Heart right ventricle (tissue), 16 donors: ENCODE measurements around the gene ATG2B. TPM values are rescaled to one million over a fixed set of nuclear protein-coding genes. Genes with fewer than 3 reads are reported as not detected.
A peak's percentile ranks its signal among the peaks of the same experiment; 100 is the strongest.

ENCODE experiments used
- ATAC-seq, 8 donors: fragments of 200-7000 bp; cut with Tn5 transposase; one replicate each; pipeline ENCODE4 v1.9.1; 2020; ENCODE audit warnings: mild to moderate bottlenecking in 8 of 8, moderate library complexity in 8 of 8, moderate number of reproducible peaks in 1 of 8
- DNase-seq, 2 donors: peaks; one replicate each; pipeline ENCODE4 v3.0.0-alpha.2; 2020
- H3K27ac ChIP-seq, 10 donors: fragments of 200-600 bp; sonication (generic) in 2 of 10; one replicate each; pipeline versions ENCODE4 v1.5.0 to v1.8.0; 2020 to 2022; ENCODE audit warnings: mild to moderate bottlenecking in 3 of 10
- H3K27me3 ChIP-seq, 7 donors: fragments of 200-600 bp; one replicate each; pipeline ENCODE4 v1.8.0; 2021 to 2022; ENCODE audit warnings: mild to moderate bottlenecking in 2 of 7
- H3K36me3 ChIP-seq, 9 donors: fragments of 200-600 bp; sonication (generic) in 1 of 9; one replicate each; pipeline versions ENCODE4 v1.5.0 to v1.8.0; 2020 to 2022; ENCODE audit warnings: mild to moderate bottlenecking in 2 of 9
- H3K4me1 ChIP-seq, 9 donors: fragments of 200-600 bp; sonication (generic) in 1 of 9; one replicate each; pipeline versions ENCODE4 v1.5.0 to v1.8.0; 2020 to 2022; ENCODE audit warnings: mild to moderate bottlenecking in 4 of 9
- H3K4me3 ChIP-seq, 10 donors: fragments of 200-600 bp; sonication (generic) in 2 of 10; one replicate each; pipeline versions ENCODE4 v1.5.0 to v1.8.0; 2020 to 2022; ENCODE audit warnings: mild to moderate bottlenecking in 7 of 10, moderate library complexity in 2 of 10
- H3K9me3 ChIP-seq, 11 donors: fragments of 200-600 bp in 10 of 11; sonication (generic) in 2 of 11; one replicate each; pipeline versions ENCODE4 v1.5.0 to v1.8.0; 2013 to 2022; ENCODE audit warnings: mild to moderate bottlenecking in 2 of 11, control low read depth in 1 of 11, moderate library complexity in 1 of 11
- WGBS, 2 donors: extraction: QIAGEN DNeasy Blood & Tissue Kit; methylation state at CpG; one replicate each; pipeline ENCODE4 v1.1.7; 2013; ENCODE audit warnings: inconsistent platforms in 1 of 2; 5-methylcytosine and 5-hydroxymethylcytosine counted together
- intact Hi-C, 10 donors: fragments of 100-400 bp; cut with DNase I; formaldehyde crosslinking; loops; one replicate each; pipeline versions ENCODE4 v1.11.1 to v1.14.2; 2022
- polyA plus RNA-seq, 2 donors: library from polyadenylated mRNA; stranded (reverse); fragments of 200-250 nt; gene quantifications; one replicate each; pipeline ENCODE4 v1.2.3, GENCODE V29; 2013
- total RNA-seq, 10 donors: library from RNA; stranded (reverse); fragmentation: NEBNext Ultra II Directional in 3 of 10; extraction: Animal tissue kit (Norgen Biotek cat#: 25700) in 3 of 10; gene quantifications; one replicate each; pipeline versions ENCODE4 v1.2.1 to v1.2.4, GENCODE V29; 2021 to 2023
- TF ChIP-seq, protein P1 (sequence below), 9 donors: fragments of 200-600 bp; sonication (generic) in 2 of 9; IDR thresholded peaks; one replicate each; pipeline versions ENCODE4 v1.5.0 to v1.8.0; 2021 to 2022; ENCODE audit warnings: antibody characterized with exemption in 9 of 9, mild to moderate bottlenecking in 5 of 9, moderate library complexity in 1 of 9
- donor health status: Arrhythmogenic right ventricular cardiomyopathy.
- donor health status: ischemic (EF 13 %, LVEDD 7.1; RV severe dilation, severe dysfunction).
- donor health status: healthy with polysubstance abuse.
- donor health status: DM: no; HTN: yes; CAD: no.
- donor health status: DM: no; HTN: no; CAD: no.
- donor health status: ischemic (EF 25% LVEDD 6.9; RV normal size, moderate dysfunction).
- donor health status: ischemic (EF 25% LVEDD 5.7; RV mildly dilated, moderate dysfunction).
- donor health status: healthy.
- donor health status: DM: yes; HTN: yes; CAD: no.
- donor health status: Ischemic cardiomyopathy.
- donor health status: ischemic (EF 35%, LVEDD 5.7; RV mildly dilated, moderate dysfunction).
- donor health status: nonischemic (EF 11% LVEDD 7.7; RV severe dilation, severe dysfunction).
- donor health status: DM: yes; HTN: yes; CAD: no.
- donor health status: PGD.
- donor health status: ischemic (EF 29% LVEDD 5.4; RV normal size, mild dysfunction).
- donor health status: nonischemic (EF 23%, LVEDD 6.1; RV moderate dilation, normal function).

Gene ATG2B
- total and polyA plus RNA-seq, 12 donors, result 2.4 to 20.2 (median 14.0) TPM

DNA sequence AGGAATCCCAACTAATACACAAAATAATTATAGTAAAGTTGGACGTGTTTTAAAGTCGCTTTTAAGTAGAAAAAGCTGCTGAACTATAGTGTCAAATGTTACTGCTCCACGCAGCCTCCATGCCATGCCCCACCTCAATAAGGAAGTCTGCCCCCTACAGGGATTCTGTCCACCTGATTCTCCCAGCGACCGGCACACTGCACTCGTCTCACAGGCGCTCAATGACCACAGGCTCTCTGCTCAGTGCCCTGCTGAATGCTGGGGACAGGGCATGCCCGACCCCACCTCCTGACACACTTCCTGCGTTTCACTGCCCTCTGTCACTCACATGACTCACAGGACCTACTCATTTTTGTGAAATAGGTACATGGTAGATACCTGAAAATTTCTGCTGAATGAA, 58.2 kb downstream of the ATG2B start:
- Histone ChIP-seq H3K4me1 (no peaks in the 10 kb centered on the region), H3K27ac (no peak overlapping the region), H3K27me3 (no peaks in the 10 kb centered on the region), H3K36me3 (peaks cover 0 to 97% (median 57%) of the 10 kb centered on the region in 9 donors), H3K9me3 (no peaks in the 10 kb centered on the region), H3K4me3 (no peak overlapping the region)
- DNase-seq, result no peak
- intact Hi-C loops, result loop anchor here in 2 of 10 donors (5.0 kb wide), 1 partner anchor 117 kb away; no protein-coding TSS in a partner anchor
- TF ChIP-seq, protein P1, sequence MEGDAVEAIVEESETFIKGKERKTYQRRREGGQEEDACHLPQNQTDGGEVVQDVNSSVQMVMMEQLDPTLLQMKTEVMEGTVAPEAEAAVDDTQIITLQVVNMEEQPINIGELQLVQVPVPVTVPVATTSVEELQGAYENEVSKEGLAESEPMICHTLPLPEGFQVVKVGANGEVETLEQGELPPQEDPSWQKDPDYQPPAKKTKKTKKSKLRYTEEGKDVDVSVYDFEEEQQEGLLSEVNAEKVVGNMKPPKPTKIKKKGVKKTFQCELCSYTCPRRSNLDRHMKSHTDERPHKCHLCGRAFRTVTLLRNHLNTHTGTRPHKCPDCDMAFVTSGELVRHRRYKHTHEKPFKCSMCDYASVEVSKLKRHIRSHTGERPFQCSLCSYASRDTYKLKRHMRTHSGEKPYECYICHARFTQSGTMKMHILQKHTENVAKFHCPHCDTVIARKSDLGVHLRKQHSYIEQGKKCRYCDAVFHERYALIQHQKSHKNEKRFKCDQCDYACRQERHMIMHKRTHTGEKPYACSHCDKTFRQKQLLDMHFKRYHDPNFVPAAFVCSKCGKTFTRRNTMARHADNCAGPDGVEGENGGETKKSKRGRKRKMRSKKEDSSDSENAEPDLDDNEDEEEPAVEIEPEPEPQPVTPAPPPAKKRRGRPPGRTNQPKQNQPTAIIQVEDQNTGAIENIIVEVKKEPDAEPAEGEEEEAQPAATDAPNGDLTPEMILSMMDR (IDR thresholded peaks at IDR 0.05), result peak in 1 of 9 donors; percentile 15
- no peak for ATAC-seq
- WGBS, 2 donors, result 80 to 87% methylated on average over 9 of the region's 9 CpGs

DNA sequence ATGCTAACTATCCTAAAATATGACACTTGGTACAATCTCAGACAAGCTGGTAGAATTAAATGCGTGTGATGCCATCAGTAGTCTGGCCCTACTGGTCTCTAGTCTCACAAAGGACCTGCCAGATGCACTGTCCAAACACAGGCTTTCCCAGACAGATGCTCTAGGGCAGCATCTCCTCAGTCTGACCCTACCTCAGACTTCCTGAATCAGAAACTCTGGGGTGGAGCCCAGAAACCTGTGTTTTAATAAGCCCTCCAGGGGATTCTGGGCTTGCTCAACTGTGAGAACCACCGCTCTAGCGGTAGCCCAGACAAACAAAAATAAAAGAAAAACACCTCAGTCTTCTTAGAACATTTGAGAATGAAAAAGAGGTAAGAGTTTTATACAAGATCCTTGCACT, 59.2 kb downstream of the ATG2B start:
- WGBS, 2 donors, result 91 to 92% methylated on average over 3 of the region's 3 CpGs
- Histone ChIP-seq H3K27me3 (no peaks in the 10 kb centered on the region), H3K9me3 (no peaks in the 10 kb centered on the region), H3K27ac (no peak overlapping the region), H3K36me3 (peaks cover 0 to 97% (median 53%) of the 10 kb centered on the region in 9 donors), H3K4me3 (no peak overlapping the region), H3K4me1 (no peaks in the 10 kb centered on the region)
- intact Hi-C loops, result loop anchor here in 1 of 10 donors (5.0 kb wide), 1 partner anchor 118 kb away; no protein-coding TSS in a partner anchor
- no peak for DNase-seq
- ATAC-seq, result no peak
- TF ChIP-seq, protein P1 (IDR thresholded peaks at IDR 0.05), result no peak

DNA sequence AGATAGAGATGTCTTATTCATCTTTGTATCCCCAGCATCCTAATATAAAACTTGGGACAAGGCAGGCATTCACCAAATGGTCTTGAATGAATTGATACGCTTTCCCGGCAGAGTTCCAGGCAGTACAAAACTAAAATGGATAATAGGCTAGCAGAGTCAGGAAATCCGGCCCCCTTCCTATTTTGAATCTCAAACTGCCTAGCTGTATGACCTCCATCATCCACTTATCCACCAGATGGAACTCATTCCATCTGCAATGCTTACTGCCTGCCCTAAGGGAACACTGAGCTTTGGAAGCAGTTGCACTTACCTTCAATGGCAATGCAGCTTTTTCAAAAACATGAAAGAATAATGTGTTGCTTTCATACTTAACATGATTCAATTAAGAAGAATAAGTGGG, 63.7 kb downstream of the ATG2B start:
- WGBS, 2 donors, result 42 to 45% methylated on average over 3 of the region's 3 CpGs
- ATAC-seq (no peak), DNase-seq (no peak)
- TF ChIP-seq, protein P1 (IDR thresholded peaks at IDR 0.05), result no peak
- Histone ChIP-seq H3K9me3 (no peaks in the 10 kb centered on the region), H3K27ac (no peak overlapping the region), H3K27me3 (no peaks in the 10 kb centered on the region), H3K4me3 (no peak overlapping the region), H3K4me1 (no peaks in the 10 kb centered on the region), H3K36me3 (peaks cover 0 to 78% (median 33%) of the 10 kb centered on the region in 9 donors)
- intact Hi-C loops, result loop anchor here in 7 of 10 donors (5.0 to 10.0 kb wide), 2 partner anchors 123 to 125 kb away; no protein-coding TSS in a partner anchor

DNA sequence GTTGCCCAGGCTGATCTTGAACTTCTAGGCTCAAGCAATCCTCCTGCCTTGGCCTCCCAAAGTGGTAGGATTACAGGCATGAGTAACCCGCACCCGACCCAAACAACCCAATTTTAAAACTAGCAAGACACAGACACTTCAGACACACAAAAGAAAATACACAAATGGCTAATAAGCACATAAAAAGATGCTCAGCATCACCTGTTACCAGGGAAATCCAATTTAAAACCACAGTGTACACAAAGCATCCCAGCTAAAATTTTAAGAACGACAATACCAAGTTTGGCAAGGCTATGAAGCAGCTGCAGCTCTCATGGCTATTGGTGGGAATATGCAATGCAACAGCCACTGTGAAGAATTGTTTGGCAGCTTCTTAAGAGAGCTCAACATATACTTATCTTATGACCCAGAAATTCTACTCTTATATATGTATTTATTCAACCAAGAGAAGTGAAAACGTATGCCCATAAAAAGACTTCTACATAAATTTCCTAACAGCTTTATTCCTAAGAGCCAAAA, 65.1 kb downstream of the ATG2B start:
- H3K36me3 ChIP-seq, result peaks cover 0 to 78% (median 24%) of the 10 kb centered on the region in 9 donors
- 94 to 97% methylated on average over 4 of the region's 4 CpGs for WGBS, 2 donors
- no peaks in the 10 kb centered on the region for H3K27me3 ChIP-seq

More for the DNA sequence above, 65.1 kb downstream of the ATG2B start:
- Histone ChIP-seq H3K4me1 (no peaks in the 10 kb centered on the region), H3K27ac (no peak overlapping the region), H3K9me3 (no peaks in the 10 kb centered on the region), H3K4me3 (no peak overlapping the region)
- ATAC-seq (no peak), DNase-seq (no peak)
- intact Hi-C loops, result loop anchor here in 7 of 10 donors (5.0 to 10.0 kb wide), 2 partner anchors 124 to 127 kb away; no protein-coding TSS in a partner anchor
- TF ChIP-seq, protein P1 (IDR thresholded peaks at IDR 0.05), result no peak
